ENCODE measurements around the gene HEPACAM. TPM values are rescaled to one million over a fixed set of nuclear protein-coding genes. Genes with fewer than 3 reads are reported as not detected.
A peak's percentile ranks its signal among the peaks of the same experiment; 100 is the strongest.
"Not testable (repeated sequence)": the region's sequence is repeated elsewhere in the genome, so short reads cannot be mapped to it uniquely, and the experiment has no call there.

Gene HEPACAM
- total RNA-seq, 1 donor from 2014 or later = 0.14 TPM

DNA sequence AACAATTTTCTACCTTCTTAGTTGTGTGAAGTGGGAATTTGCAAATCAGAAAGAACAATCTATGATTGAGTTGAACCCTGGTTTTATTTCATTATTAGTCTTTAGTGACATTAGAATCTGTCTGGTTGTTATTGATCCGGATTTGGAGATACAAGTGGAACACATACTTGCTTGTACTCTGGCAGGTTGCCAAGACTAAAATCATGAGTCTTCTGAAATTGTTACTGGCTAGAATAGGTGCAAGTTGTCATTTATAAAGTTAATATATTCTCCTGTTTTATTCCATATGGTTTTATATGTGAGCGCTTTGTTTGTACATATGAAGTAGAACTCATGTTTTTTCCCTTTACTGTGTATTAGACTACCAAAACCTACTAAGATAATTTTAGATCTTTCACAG is 41.2 kb upstream of the HEPACAM start:
- H3K9me3 ChIP-seq = no peaks in the 10 kb centered on the region
- no peak overlapping the region for H3K4me3 ChIP-seq
- DNase-seq (no peak), ATAC-seq (no peak)
- no peaks in the 10 kb centered on the region for H3K4me1 ChIP-seq
- no peaks in the 10 kb centered on the region for H3K36me3 ChIP-seq
- H3K27me3 ChIP-seq = no peaks in the 10 kb centered on the region
- TF ChIP-seq, protein P1, sequence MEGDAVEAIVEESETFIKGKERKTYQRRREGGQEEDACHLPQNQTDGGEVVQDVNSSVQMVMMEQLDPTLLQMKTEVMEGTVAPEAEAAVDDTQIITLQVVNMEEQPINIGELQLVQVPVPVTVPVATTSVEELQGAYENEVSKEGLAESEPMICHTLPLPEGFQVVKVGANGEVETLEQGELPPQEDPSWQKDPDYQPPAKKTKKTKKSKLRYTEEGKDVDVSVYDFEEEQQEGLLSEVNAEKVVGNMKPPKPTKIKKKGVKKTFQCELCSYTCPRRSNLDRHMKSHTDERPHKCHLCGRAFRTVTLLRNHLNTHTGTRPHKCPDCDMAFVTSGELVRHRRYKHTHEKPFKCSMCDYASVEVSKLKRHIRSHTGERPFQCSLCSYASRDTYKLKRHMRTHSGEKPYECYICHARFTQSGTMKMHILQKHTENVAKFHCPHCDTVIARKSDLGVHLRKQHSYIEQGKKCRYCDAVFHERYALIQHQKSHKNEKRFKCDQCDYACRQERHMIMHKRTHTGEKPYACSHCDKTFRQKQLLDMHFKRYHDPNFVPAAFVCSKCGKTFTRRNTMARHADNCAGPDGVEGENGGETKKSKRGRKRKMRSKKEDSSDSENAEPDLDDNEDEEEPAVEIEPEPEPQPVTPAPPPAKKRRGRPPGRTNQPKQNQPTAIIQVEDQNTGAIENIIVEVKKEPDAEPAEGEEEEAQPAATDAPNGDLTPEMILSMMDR (IDR thresholded peaks at IDR 0.05) = no peak
- H3K27ac ChIP-seq = no peak overlapping the region
- intact Hi-C loops (cut with DNase I) = no loop called here

DNA sequence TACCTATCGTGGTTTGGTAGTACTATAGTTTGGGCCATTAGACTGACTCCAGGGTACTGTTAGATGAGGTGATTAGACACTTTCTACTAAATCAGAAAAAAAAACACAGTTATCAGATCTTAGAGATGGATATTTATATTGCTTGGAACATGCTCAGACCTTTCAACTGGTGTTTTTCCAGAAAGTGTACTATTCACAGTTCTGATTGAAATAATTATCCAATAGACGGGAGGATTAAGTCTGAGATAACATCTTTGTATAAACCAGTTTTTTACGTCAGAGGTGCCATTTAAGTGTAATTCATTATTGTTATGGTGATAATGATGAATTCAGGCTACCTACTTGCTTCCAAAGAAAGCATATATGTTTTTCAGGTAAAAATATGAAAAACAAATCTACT is 40.7 kb upstream of the HEPACAM start:
- DNase-seq = no peak
- Histone ChIP-seq H3K36me3 (no peaks in the 10 kb centered on the region), H3K4me3 (no peak overlapping the region), H3K9me3 (no peaks in the 10 kb centered on the region), H3K27ac (no peak overlapping the region), H3K27me3 (no peaks in the 10 kb centered on the region), H3K4me1 (no peaks in the 10 kb centered on the region)
- no peak for ATAC-seq
- TF ChIP-seq, protein P1 (IDR thresholded peaks at IDR 0.05) = no peak
- intact Hi-C loops (cut with DNase I) = no loop called here

DNA sequence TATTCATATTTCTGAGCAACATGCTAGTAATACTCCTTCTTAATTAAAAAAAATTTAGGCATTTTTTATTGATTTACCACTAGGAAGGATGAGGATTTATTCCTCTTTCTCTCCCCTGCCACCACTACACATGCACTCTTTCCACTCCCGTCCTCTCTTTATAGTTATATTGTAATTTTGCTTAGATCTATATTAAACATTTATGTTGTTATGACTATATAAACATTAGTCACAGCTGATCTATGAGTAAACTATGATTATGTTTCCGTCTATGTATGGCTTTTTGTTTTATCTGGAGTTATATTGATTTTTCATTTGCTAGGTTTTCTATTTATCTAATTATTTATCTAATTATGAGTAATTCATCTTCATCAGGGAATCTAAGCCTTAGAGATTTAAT is 36.0 kb upstream of the HEPACAM start:
- H3K4me1 ChIP-seq = no peaks in the 10 kb centered on the region
- no peaks in the 10 kb centered on the region for H3K36me3 ChIP-seq
- no peak for DNase-seq
- H3K27me3 ChIP-seq = no peaks in the 10 kb centered on the region
- no peak for ATAC-seq
- no peak overlapping the region for H3K4me3 ChIP-seq
- no peak overlapping the region for H3K27ac ChIP-seq
- H3K9me3 ChIP-seq = no peaks in the 10 kb centered on the region
- TF ChIP-seq, protein P1 (IDR thresholded peaks at IDR 0.05) = no peak
- intact Hi-C loops (cut with DNase I) = no loop called here

DNA sequence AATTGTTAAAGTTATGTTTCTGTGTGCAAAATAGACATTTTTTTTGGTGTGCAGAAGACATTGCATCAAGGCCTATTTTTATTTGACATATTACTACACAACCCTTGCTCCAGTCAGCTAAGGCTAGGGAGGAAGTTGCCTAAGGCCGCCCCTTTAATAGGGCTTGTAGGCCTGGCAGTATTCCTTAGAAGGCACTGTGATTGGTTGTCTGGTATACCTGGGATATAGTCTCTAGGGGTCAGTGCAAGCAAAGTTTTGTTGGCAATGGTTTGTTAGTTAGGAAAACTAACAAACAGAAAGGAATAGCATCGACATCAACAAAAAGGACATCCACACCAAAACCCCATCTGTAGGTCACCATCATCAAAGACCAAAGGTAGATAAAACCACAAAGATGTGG is 35.1 kb upstream of the HEPACAM start:
- DNase-seq (no peak), ATAC-seq (peak; percentile 84)
- no peaks in the 10 kb centered on the region for H3K4me1 ChIP-seq
- H3K36me3 ChIP-seq = no peaks in the 10 kb centered on the region
- intact Hi-C loops (cut with DNase I) = no loop called here
- TF ChIP-seq, protein P1 (IDR thresholded peaks at IDR 0.05) = no peak
- no peaks in the 10 kb centered on the region for H3K27me3 ChIP-seq
- no peak overlapping the region for H3K4me3 ChIP-seq
- H3K27ac ChIP-seq = no peak overlapping the region
- H3K9me3 ChIP-seq = no peaks in the 10 kb centered on the region

DNA sequence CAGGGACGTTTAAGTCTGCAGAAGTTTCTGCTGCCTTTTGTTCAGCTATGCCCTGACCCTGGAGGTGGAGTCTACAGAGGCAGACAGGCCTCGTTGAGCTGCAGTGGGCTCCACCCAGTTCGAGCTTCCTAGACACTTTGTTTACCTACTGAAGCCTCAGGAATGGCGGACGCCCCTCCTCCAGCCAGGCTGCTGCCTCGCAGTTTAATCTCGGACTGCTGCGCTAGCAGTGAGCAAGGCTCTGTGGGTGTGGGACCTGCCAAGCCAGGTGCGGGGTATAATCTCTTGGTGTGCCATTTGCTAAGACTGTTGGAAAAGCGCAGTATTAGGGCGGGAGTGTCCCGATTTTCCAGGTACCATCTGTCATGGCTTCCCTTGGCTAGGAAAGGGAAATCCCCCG is 32.4 kb upstream of the HEPACAM start:
- DNase-seq = peak; percentile 53
- H3K4me3 ChIP-seq; ATAC-seq; H3K9me3 ChIP-seq; intact Hi-C loops (cut with DNase I); H3K36me3 ChIP-seq; H3K4me1 ChIP-seq; H3K27me3 ChIP-seq; H3K27ac ChIP-seq: not testable (repeated sequence)

DNA sequence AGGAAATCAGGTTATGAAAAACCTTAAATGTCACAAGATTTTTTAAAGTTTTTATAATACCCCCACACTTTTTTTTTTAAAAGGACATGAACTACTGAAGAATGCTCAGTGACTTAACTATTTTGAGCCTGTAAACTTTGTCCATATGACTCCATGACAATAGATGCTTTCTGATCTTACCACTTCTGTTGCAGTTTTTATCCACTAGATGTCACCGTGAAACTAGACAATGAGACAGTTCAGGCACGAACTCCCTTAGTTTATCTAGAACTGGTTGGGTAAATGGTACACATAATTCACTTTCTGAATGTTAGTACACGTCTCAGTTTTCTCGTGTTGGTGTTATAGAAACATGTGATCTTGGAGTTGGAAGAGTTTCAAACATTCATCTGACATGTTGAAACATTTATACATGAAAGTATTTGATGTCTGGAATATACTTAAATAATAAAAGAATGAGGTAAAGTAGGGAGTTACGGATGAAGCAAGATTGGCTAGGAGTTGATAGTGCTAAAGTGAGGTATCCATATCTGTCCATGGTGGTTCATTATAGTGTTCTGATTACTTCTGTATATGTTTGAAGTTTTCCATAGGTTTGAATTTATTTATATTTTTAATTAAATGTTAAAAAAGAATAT is 26.2 kb upstream of the HEPACAM start:
- H3K27me3 ChIP-seq = no peaks in the 10 kb centered on the region
- H3K4me3 ChIP-seq = no peak overlapping the region
- H3K36me3 ChIP-seq = no peaks in the 10 kb centered on the region
- no peaks in the 10 kb centered on the region for H3K9me3 ChIP-seq
- ATAC-seq (peak; percentile 91), DNase-seq (no peak)
- intact Hi-C loops (cut with DNase I) = no loop called here
- TF ChIP-seq, protein P1 (IDR thresholded peaks at IDR 0.05) = peak; percentile 72
- no peaks in the 10 kb centered on the region for H3K4me1 ChIP-seq
- H3K27ac ChIP-seq = no peak overlapping the region
